Peyer's patch (tissue), 4 donors: ENCODE data around the gene AP1S3. TPM values are rescaled to one million over a fixed set of nuclear protein-coding genes. Genes with fewer than 3 reads are reported as not detected.
A peak's percentile ranks its signal among the peaks of the same experiment; 100 is the strongest.
"Not testable (repeated sequence)": the region's sequence is repeated elsewhere in the genome, so short reads cannot be mapped to it uniquely, and the experiment has no call there.

ENCODE experiments used
- DNase-seq, 3 donors: peaks; one replicate each; pipeline ENCODE4 v3.0.0-alpha.2; 2017 to 2019
- H3K27ac ChIP-seq, 4 donors: fragments of 200-600 bp; sonication (generic); one replicate each; pipeline ENCODE4 v1.5.1; 2016 to 2019
- H3K27me3 ChIP-seq, 2 donors: fragments of 200-600 bp; sonication (generic); one replicate each; pipeline ENCODE4 v1.5.1; 2019
- H3K36me3 ChIP-seq, 3 donors: fragments of 200-600 bp; sonication (generic); one replicate each; pipeline ENCODE4 v1.5.1; 2016 to 2019
- H3K4me1 ChIP-seq, 4 donors: fragments of 200-600 bp; sonication (generic); one replicate each; pipeline ENCODE4 v1.5.1; 2016 to 2019
- H3K4me3 ChIP-seq, 4 donors: fragments of 200-600 bp; sonication (generic); 1 replicate in 3 of 4; 2 replicates in 1 of 4; pipeline ENCODE4 v1.5.1; 2016 to 2019; ENCODE audit warnings: mild to moderate bottlenecking in 1 of 4
- H3K9me3 ChIP-seq, 4 donors: fragments of 200-600 bp; sonication (generic); one replicate each; pipeline ENCODE4 v1.5.1; 2016 to 2019; ENCODE audit warnings: mild to moderate bottlenecking in 1 of 4
- CTCF ChIP-seq, 6 experiments: fragments of 450-650 bp in 4 of 6; fragments of 200-600 bp in 2 of 6; sonication (generic) in 1 of 6; IDR thresholded peaks; one replicate each; pipeline ENCODE4 v1.5.1; 2017 to 2019; ENCODE audit warnings: antibody characterized with exemption in 6 of 6, mild to moderate bottlenecking in 3 of 6, moderate library complexity in 1 of 6
- POLR2A ChIP-seq, 2 donors: fragments of 450-650 bp; IDR thresholded peaks; one replicate each; pipeline ENCODE4 v1.5.1; 2017; ENCODE audit warnings: antibody characterized with exemption in 2 of 2, mild to moderate bottlenecking in 2 of 2, moderate library complexity in 2 of 2
- total RNA-seq, 4 donors: library from RNA; depleted of rRNA; stranded (reverse); fragments of >200 nt; gene quantifications; one replicate each; pipeline ENCODE4 v1.1.0, GENCODE V29; 2016

Gene AP1S3
- total RNA-seq, 4 donors from 2014 or later: 6.3 to 17.0 (median 9.6) TPM

- peaks cover 0 to 7% (median 0%) of the 10 kb centered on the region in 4 donors for H3K4me1 ChIP-seq
- no peaks in the 10 kb centered on the region for H3K27me3 ChIP-seq
- TF ChIP-seq CTCF (IDR thresholded peaks at IDR 0.05): peak in 4 of 6 experiments; percentile 6 to 68 (median 61)
- no peak for TF ChIP-seq POLR2A (IDR thresholded peaks at IDR 0.05)
- no peak overlapping the region for H3K4me3 ChIP-seq
- peak overlapping the region in 1 of 4 donors; percentile 16 for H3K27ac ChIP-seq
- DNase-seq: no peak
- no peaks in the 10 kb centered on the region for H3K9me3 ChIP-seq
- no peaks in the 10 kb centered on the region for H3K36me3 ChIP-seq
These were observed 39.3 kb downstream of the AP1S3 start for GRCh38 chr2:223797811-223798721.

GRCh38 chr2:223797037-223797436 lies 40.3 kb downstream of the AP1S3 start:
- Histone ChIP-seq H3K27me3 (no peaks in the 10 kb centered on the region), H3K36me3 (no peaks in the 10 kb centered on the region), H3K27ac (peak overlapping the region in 2 of 4 donors; percentile 16 to 68), H3K9me3 (no peaks in the 10 kb centered on the region), H3K4me1 (peaks cover 0 to 7% (median 0%) of the 10 kb centered on the region in 4 donors), H3K4me3 (no peak overlapping the region)
- peak in 1 of 3 donors; percentile 61 for DNase-seq
- no peak for TF ChIP-seq POLR2A (IDR thresholded peaks at IDR 0.05)
- no peak for TF ChIP-seq CTCF (IDR thresholded peaks at IDR 0.05)

- no peak overlapping the region for H3K27ac ChIP-seq
- TF ChIP-seq POLR2A (IDR thresholded peaks at IDR 0.05) (no peak), CTCF (IDR thresholded peaks at IDR 0.05) (no peak)
- H3K4me3 ChIP-seq: no peak overlapping the region
- H3K9me3 ChIP-seq: no peaks in the 10 kb centered on the region
- H3K4me1 ChIP-seq: peaks cover 0 to 4% (median 1%) of the 10 kb centered on the region in 4 donors
- H3K27me3 ChIP-seq: no peaks in the 10 kb centered on the region
- no peaks in the 10 kb centered on the region for H3K36me3 ChIP-seq
- no peak for DNase-seq
These were observed 48.0 kb downstream of the AP1S3 start for GRCh38 chr2:223789423-223789822.

GRCh38 chr2:223788826-223789225 lies 48.6 kb downstream of the AP1S3 start:
- Histone ChIP-seq H3K9me3 (no peaks in the 10 kb centered on the region), H3K4me3 (no peak overlapping the region), H3K27me3 (no peaks in the 10 kb centered on the region), H3K36me3 (no peaks in the 10 kb centered on the region), H3K4me1 (peaks cover 0 to 4% (median 1%) of the 10 kb centered on the region in 4 donors), H3K27ac (no peak overlapping the region)
- DNase-seq: no peak
- TF ChIP-seq CTCF (IDR thresholded peaks at IDR 0.05): no peak
- no peak for TF ChIP-seq POLR2A (IDR thresholded peaks at IDR 0.05)

GRCh38 chr2:223788106-223788505 lies 49.3 kb downstream of the AP1S3 start:
- not testable (repeated sequence) for DNase-seq, H3K27ac ChIP-seq, H3K36me3 ChIP-seq, H3K27me3 ChIP-seq, H3K4me1 ChIP-seq, H3K4me3 ChIP-seq, H3K9me3 ChIP-seq

- H3K27me3 ChIP-seq: no peaks in the 10 kb centered on the region
These were observed 50.0 kb downstream of the AP1S3 start for GRCh38 chr2:223787358-223787757.

More at GRCh38 chr2:223787358-223787757, 50.0 kb downstream of the AP1S3 start:
- no peak for DNase-seq
- no peak overlapping the region for H3K4me3 ChIP-seq
- peak overlapping the region in 1 of 4 donors; percentile 28 for H3K27ac ChIP-seq
- no peaks in the 10 kb centered on the region for H3K9me3 ChIP-seq
- TF ChIP-seq CTCF (IDR thresholded peaks at IDR 0.05) (no peak), POLR2A (IDR thresholded peaks at IDR 0.05) (no peak)
- H3K36me3 ChIP-seq: no peaks in the 10 kb centered on the region
- H3K4me1 ChIP-seq: peaks cover 0 to 4% (median 1%) of the 10 kb centered on the region in 4 donors
